Renal cortical epithelial cell (primary cell): ENCODE data around the gene WDR26. TPM values are rescaled to one million over a fixed set of nuclear protein-coding genes. Genes with fewer than 3 reads are reported as not detected.
"Not testable (repeated sequence)": the region's sequence is repeated elsewhere in the genome, so short reads cannot be mapped to it uniquely, and the experiment has no call there.

Experiments used
- DNase-seq: peaks from one replicate; pipeline ENCODE4 v3.0.0-alpha.2; 2011; ENCODE audit warnings: low read depth
- total RNA-seq: library from RNA; depleted of rRNA; stranded (reverse); fragments of >200 nt; gene quantifications from 2 replicates; pipeline ENCODE4 v1.2.3, GENCODE V29; 2014

The WDR26 gene
- total RNA-seq, 1 donor from 2014 or later: 150 TPM

DNA sequence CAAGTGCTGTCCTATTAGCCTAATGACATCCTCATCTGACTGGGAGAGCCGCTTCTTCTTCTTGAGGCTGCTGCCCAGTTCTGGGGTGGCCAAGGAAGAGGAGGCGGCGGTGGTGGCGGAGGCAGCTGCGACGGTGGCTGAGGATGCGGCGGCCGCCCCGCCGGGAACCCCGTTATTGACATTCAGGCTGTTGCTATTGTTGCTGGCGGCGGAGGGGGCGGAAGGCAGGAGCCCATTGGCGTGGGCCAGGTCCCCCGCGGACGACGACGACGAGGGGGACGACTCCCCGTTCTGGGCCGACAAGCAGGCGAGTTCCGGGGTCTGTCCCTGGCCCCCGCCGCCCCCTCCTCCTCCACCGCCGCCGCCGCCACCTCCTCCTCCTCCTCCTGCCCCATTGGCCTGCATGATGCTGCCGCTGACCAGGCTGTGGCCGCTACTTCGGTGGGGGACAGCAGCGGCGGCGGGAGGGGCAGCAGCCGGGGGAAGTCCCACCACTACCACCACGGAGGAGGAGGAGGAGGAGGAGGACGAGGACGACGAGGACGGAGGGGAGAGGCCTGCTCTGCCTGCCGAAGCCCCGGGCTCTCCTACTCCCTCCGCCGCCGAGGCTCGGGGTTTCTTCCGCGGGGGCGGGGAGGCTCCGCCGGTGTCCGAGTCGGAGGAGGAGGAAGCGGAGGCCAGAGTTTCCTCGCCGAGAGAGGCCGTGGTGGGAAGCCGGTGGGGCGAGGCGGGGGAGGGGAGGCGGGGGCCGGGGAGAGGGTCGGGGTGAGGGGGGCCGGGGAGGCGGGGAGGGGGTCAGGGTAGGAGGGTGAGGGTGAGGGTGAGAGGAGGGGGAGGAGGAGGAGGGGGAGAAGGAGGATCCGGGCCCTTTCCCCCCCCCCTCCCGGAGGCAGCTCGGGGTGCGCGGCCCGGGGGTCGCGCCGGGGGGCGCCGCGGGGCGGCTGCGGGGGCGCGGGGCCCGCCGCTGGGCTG, 610 bp downstream of the WDR26 start:
- no peak for DNase-seq

GRCh38 chr1:224433041-224433691, 1.4 kb downstream of the WDR26 start:
- peak; percentile 18 for DNase-seq

DNA sequence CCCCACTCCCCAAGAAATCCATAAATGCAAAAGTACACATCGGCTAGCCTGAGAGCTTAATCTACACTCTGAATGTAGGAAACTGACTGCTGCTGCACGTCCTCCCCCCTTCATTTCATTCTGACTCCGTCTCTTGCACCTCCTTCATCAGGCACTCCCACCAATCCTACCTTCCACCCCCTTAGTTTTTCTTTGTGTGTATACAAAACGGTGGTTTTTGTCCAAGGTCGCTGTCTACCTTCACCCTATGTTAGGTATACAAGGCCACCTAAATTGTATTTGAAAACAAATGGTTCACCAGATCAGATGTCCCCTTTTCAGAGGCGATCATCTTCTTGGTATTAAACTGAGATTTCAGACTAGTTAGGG, 1.9 kb downstream of the WDR26 start:
- DNase-seq: no peak

DNA sequence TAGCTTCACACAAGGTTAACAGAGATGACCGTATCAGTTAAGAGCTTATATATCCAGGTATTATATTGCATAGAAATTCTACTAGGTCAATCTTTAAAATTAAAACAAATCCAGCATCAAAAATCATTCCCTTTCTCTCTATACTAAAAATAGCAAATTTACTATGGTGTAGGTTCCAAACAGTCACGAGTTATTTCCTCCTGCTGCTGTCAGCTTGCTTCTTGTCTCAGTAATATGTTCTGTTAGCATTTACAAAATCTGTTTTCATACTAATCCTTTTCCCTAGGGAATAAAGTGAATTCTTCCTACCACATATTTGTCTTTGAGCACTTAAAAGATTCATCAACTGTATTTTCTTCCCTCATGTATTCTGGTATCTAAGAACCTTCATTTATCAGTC, 2.5 kb downstream of the WDR26 start:
- no peak for DNase-seq

DNA sequence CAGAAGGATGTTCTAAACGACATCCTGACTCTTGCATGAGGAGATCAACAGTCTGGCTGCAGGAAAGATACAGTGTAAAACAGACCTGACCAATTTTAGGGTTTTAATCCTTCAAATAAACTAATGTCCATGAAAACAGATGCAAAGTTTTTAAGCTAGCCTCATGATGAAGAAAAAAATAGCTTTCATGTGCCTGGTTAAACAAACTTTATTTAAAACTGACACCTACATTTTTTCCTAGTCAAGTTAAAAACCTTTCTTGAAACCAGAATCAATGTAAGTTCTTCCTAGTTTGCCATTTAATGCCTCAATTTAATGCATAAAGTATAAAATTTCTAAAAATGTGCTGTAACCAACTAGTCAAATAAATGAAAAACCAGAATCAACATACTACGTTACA, 2.9 kb downstream of the WDR26 start:
- DNase-seq: no peak

- DNase-seq: peak; percentile 82
Measured at GRCh38 chr1:224430511-224431113, 4.0 kb downstream of the WDR26 start.

DNA sequence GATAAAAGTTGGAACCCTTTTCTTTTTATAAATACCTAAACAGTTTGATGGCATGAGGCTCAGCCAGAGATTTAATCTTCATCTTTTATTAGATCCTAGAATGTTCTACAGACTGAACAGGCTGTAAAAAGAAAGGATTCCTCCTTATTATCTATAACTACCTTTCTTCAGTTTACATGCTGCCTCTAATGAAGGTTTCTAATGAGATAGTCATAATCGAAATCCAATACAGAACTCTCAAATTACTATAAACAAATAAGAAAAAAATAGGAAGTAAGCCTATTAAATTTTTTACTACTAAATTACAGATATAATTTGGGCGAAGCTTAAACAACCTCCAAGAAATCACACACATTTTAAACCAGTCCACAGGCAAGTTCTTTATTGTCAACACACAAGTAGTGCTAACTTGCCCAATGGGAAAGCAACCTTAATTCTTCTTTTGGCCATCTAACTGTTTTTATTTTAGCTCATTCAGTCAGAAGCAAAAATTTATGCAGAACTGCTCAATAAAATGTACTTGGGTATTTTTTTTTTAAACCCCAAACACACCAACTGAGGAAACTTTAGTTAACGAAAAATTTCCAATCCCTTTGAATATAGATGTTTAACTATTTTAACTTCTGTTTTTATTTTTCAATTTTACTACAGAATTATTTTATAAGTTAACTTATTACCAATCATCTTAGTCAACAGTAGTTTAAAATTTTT, 4.8 kb downstream of the WDR26 start:
- no peak for DNase-seq

DNA sequence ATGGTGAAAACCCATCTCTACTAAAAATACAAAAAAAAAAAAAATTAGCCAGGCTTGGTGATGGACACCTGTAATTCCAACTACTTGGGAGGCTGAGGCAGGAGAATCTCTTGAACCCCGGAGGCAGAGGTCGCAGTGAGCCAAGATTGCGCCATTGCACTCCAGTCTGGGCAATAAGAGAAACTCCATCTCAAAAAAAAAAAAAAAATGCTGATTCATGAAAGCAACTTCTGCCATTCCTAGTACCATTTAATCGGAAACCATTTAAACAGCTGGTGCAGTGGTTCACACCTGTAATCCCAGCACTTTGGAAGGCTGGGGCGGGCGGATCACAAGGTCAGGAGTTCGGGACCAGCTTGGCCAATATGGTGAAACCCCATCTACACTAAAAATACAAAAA, 5.9 kb downstream of the WDR26 start:
- not testable (repeated sequence) for DNase-seq

- DNase-seq: peak; percentile 37
Measured at GRCh38 chr1:224427346-224427745, 7.3 kb downstream of the WDR26 start.

DNA sequence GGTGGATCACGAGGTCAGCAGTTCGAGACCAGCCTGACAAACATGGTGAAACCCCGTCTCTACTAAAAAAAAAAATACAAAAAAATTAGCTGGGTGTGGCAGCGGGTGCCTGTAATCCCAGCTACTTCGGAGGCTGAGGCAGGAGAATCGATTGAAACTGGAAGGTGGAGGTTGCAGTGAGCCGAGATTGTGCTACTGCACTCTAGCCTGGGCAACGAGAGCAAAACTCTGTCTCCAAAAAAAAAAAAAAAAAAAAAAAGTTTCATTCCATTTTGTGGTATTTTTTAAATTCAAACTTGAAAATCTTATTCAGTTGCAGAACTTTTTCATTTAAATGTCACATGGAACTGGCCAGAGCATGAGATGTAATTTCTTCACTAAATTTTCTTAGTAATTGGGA, 7.7 kb downstream of the WDR26 start:
- DNase-seq: not testable (repeated sequence)

DNA sequence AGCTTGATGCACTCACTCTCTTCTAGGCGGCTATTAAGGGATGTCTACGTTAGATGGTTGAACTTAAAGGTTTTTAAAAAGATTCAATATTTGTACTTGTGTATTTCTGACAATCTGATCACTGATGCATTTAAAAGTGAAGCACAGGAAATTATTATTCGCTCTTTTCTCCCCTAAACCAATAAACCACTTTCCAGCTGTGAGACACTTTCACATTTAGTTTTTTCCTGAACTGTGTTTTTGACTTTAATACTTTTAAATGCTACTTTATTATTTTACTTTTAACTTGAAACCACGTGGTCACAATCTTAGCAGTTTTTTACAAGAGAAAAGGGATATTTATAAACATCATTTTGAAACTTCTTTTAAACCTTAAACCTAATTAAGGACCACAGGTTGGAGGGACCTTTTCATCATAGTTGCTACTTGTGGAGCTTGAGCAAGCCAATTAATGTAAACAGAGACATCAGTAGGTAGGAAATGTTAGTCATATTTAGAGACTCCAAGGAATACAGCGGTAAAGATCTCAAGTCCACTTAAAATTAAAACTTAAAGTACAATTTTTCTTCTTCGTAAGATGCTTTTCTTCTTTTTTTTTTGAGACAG, 9.2 kb downstream of the WDR26 start:
- DNase-seq: no peak

- no peak for DNase-seq
Measured at GRCh38 chr1:224420106-224420505, 14.5 kb downstream of the WDR26 start.

DNA sequence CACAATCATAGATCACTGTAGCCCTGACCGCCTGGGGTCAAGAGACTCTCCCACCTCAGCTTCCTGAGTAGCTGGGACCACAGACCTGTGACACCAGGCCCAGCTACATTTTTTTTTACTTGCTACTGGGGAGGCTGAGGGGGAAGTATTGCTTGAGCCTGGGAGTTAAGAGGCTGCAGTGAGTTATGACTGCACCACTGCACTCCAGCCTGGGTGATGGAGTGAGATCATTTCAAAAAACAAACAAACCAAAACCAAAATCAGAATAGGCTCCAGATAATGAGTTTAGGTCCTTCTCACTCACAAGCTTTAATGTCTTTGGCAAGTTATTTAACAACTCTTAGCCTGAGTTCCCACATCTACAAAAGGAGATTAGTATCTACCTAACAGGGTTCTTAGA, 22.8 kb downstream of the WDR26 start:
- no peak for DNase-seq

- DNase-seq: no peak
Measured at GRCh38 chr1:224408294-224408590, 26.4 kb downstream of the WDR26 start.

- no peak for DNase-seq
Measured at GRCh38 chr1:224407571-224408293, 26.9 kb downstream of the WDR26 start.

DNA sequence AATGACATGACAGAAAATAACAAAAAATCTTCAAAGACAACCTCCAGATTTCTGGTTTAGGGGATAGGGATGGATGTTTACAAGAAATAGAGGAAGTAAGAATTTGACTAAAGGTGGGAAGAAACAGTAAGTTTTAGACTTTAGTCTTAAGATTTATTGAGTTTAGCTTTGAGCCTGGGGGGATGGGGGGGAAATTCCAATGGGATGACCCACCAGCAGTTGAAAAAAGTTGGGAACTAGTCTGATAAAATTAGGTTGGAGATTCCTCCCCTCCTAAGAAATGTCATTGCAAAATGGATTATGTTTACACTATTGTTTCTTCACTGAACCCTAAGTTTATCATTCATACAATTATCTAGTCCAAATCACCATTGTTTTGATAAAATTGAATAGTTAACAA, 28.4 kb downstream of the WDR26 start:
- DNase-seq: no peak

- no peak for DNase-seq
Measured at GRCh38 chr1:224405604-224405970, 29.0 kb downstream of the WDR26 start.

GRCh38 chr1:224404916-224405603, 29.5 kb downstream of the WDR26 start:
- no peak for DNase-seq

DNA sequence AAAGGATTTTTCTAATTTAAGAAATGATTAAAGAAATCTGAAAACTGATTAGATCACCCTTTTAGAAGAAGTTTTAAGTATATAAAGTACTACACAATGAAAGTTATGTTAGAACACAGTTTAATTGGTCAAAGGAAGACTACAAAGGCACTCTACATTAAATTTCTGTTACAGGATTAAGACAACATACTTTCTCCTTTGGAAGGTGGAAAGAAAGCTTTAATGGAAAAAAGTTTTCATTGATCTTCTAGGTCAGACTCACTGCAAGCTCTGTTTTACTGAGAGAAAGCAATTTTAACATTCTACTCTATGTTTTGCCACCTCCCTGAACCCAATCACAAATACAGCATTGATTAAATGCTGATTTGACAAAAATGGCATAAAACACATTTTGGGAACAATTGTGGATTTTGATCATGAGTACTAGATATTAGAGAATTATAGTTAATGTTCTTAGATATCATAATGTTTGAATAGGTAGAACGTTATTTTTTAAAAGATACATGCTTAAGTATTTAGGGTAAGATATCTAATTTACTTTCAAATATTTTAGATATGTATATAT, 32.0 kb downstream of the WDR26 start:
- no peak for DNase-seq

- no peak for DNase-seq
Measured at GRCh38 chr1:224399887-224400286, 34.7 kb downstream of the WDR26 start.
